ENCODE results near the gene NALF2.

Gene NALF2

DNA sequence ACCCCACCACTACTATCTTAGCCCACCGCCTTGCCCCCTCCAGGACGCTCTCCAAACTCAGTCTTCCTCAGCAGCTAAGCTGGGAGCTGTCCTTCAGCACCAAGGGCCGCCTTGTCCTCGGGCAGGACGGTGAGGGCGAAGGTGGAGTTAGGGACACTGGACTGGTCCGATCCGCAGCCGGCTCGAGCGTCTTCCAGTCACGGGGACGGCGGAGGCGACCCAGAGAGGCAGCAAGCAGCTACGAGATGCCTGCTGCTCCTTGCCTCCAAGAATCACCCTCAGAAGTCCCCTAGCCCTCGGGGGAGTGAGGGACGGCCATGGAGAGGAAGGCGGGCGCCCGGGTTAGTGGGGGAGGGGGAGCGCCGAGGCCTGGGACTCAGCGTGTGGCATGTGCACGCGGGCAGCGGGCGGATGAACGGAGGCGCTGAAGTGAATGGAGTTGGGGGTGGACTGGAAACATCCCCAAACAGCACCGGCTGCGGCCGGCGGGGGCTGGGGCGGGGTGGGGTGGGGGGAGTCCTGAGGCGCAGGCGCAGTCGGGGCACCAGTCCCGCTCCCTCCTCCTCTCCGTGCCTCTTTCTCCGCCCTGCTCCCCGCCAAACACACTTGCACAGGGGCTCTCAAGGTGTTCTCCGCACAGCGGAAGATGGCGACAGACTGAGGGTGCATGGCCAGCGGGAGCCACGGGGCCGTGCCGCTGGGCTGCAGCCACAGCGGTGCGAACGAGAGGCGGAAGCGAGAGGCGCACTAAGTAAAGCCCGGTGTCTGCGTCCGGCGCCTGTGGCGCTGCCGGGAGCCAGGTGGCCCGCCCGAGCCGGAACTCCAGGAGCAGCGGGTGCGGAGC lies at the start of gene NALF2:
Gene NALF2 (plus strand): TSS at position 545 of the 844 bp plus-strand sequence. CDS start 957 bp downstream, outside the sequence.
- no peak for TF ChIP-seq TEAD4 (IDR thresholded peaks at IDR 0.05)
- TF ChIP-seq RAD21 (IDR thresholded peaks at IDR 0.05; ENCODE audit: low read depth), result no peak
- TF ChIP-seq, protein P1, sequence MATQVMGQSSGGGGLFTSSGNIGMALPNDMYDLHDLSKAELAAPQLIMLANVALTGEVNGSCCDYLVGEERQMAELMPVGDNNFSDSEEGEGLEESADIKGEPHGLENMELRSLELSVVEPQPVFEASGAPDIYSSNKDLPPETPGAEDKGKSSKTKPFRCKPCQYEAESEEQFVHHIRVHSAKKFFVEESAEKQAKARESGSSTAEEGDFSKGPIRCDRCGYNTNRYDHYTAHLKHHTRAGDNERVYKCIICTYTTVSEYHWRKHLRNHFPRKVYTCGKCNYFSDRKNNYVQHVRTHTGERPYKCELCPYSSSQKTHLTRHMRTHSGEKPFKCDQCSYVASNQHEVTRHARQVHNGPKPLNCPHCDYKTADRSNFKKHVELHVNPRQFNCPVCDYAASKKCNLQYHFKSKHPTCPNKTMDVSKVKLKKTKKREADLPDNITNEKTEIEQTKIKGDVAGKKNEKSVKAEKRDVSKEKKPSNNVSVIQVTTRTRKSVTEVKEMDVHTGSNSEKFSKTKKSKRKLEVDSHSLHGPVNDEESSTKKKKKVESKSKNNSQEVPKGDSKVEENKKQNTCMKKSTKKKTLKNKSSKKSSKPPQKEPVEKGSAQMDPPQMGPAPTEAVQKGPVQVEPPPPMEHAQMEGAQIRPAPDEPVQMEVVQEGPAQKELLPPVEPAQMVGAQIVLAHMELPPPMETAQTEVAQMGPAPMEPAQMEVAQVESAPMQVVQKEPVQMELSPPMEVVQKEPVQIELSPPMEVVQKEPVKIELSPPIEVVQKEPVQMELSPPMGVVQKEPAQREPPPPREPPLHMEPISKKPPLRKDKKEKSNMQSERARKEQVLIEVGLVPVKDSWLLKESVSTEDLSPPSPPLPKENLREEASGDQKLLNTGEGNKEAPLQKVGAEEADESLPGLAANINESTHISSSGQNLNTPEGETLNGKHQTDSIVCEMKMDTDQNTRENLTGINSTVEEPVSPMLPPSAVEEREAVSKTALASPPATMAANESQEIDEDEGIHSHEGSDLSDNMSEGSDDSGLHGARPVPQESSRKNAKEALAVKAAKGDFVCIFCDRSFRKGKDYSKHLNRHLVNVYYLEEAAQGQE (IDR thresholded peaks at IDR 0.05; ENCODE audit: low read depth), result peak; percentile 82
- no peak for TF ChIP-seq EGR1 (IDR thresholded peaks at IDR 0.05)
- TF ChIP-seq NFIC (IDR thresholded peaks at IDR 0.05), result no peak
- TF ChIP-seq, protein P2, sequence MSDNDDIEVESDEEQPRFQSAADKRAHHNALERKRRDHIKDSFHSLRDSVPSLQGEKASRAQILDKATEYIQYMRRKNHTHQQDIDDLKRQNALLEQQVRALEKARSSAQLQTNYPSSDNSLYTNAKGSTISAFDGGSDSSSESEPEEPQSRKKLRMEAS (IDR thresholded peaks at IDR 0.05), result peak; percentile 41
- no peak for TF ChIP-seq TAF1 (IDR thresholded peaks at IDR 0.05; ENCODE audit: low read depth)
- peak; percentile 53; the same call in 1 of the 2 replicates for TF ChIP-seq YY1 (IDR thresholded peaks at IDR 0.05; ENCODE audit: low read depth)
- TF ChIP-seq ZBTB7A (IDR thresholded peaks at IDR 0.05; ENCODE audit: low read depth), result peak; percentile 28; the same call in 1 of the 2 replicates
- no peak for TF ChIP-seq EP300 (IDR thresholded peaks at IDR 0.05; ENCODE audit: borderline replicate concordance)

DNA sequence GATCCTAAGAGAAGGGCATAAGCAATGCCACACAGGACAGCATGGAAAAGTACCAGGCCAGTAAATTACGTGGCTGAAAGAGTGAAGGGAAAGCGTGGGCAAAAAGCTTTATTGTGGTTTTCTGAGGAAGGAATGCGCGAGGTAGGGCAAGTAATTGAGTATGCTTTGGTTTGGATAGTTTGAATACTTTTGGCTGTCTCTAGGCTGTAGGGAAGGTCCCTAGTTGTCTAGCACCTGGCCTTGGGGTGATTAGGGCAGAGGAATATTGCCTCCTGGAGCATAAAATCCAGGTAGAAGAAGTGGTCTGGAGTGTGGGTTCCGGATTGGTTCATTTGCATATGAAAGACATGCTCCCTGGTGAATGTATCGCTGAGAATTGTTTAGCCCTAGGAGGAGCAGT lies 46.4 kb upstream of the NALF2 start:
- TF ChIP-seq FOXM1 (IDR thresholded peaks at IDR 0.05; ENCODE audit: borderline replicate concordance, low read depth) (no peak), RAD21 (IDR thresholded peaks at IDR 0.05; ENCODE audit: low read depth) (no peak), CEBPB (IDR thresholded peaks at IDR 0.05) (no peak), TAF1 (IDR thresholded peaks at IDR 0.05; ENCODE audit: low read depth) (no peak), TEAD4 (IDR thresholded peaks at IDR 0.05) (no peak)
- TF ChIP-seq, protein P1 (IDR thresholded peaks at IDR 0.05; ENCODE audit: low read depth), result no peak

DNA sequence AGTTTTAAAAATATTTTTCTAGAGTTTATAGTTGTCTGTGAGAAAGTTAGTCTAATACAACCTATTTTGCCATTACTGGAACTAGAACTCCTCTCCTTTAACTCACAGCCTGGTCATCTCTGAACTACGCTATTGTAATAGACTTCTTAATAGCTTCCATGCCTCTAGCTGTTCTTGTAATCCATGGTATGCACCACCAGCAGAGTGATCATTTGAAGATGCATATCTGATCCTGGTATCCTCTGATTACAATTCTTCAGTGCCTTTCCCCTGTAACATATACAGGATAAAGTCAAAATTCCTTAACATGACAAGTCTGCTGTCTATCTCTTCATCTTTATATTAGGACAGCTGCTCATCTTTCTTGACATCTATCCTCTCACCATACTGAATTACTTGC lies 37.6 kb upstream of the NALF2 start:
- no peak for TF ChIP-seq NFIC (IDR thresholded peaks at IDR 0.05)
- TF ChIP-seq CREB1 (IDR thresholded peaks at IDR 0.05; ENCODE audit: low read depth), result no peak
- TF ChIP-seq ZBTB7A (IDR thresholded peaks at IDR 0.05; ENCODE audit: low read depth), result no peak
- no peak for TF ChIP-seq RAD21 (IDR thresholded peaks at IDR 0.05; ENCODE audit: low read depth)
- no peak for TF ChIP-seq TCF12 (IDR thresholded peaks at IDR 0.05; ENCODE audit: low read depth)
- TF ChIP-seq CEBPB (IDR thresholded peaks at IDR 0.05), result no peak
- TF ChIP-seq YY1 (IDR thresholded peaks at IDR 0.05; ENCODE audit: low read depth), result no peak
- TF ChIP-seq, protein P2 (IDR thresholded peaks at IDR 0.05), result no peak
- no peak for TF ChIP-seq TEAD4 (IDR thresholded peaks at IDR 0.05)
- TF ChIP-seq EP300 (IDR thresholded peaks at IDR 0.05; ENCODE audit: borderline replicate concordance), result no peak
- TF ChIP-seq EGR1 (IDR thresholded peaks at IDR 0.05), result no peak

DNA sequence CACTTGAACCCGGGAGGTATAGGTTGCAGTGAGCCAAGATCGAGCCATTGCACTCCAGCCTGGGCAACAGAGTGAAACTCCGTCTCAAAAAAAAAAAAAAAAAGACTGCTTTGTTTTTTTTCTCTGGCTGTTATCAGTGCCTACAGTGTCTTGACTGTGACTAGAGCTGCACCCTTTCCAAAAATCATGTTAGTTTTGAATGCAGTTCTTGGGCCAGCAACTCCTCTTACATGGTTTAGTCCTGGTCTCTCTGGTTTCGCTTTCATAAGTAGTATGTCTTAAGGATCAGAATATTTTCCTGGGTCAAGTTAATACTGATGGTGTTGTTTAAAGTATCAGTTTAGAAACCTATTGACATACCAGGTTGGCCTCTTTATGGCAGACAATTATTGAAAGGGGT lies 34.2 kb upstream of the NALF2 start:
- TF ChIP-seq CEBPB (IDR thresholded peaks at IDR 0.05) (no peak), TAF1 (IDR thresholded peaks at IDR 0.05; ENCODE audit: low read depth) (no peak), ZBTB7A (IDR thresholded peaks at IDR 0.05; ENCODE audit: low read depth) (no peak), YY1 (IDR thresholded peaks at IDR 0.05; ENCODE audit: low read depth) (no peak), EGR1 (IDR thresholded peaks at IDR 0.05) (no peak), TEAD4 (IDR thresholded peaks at IDR 0.05) (no peak)
- TF ChIP-seq, protein P2 (IDR thresholded peaks at IDR 0.05), result no peak
- TF ChIP-seq, protein P1 (IDR thresholded peaks at IDR 0.05; ENCODE audit: low read depth), result no peak

DNA sequence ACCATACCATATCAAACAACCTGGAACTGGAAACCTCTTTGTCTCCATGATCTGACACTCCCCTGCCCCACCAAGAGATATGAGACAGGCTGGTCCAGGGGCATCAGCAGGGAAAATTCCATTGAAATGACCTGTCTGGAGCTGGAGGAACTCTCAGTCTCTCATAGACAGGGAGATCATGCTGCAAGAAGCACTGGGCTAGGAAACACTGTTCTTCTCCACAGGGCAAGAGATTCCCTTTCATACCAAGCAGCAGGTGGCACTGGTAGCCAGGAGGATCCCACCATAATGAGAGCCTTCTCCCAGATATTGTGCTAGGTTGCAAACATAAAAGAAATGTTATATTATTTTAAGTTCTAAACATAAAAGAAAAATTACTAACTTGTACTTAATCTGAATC lies 14.5 kb upstream of the NALF2 start:
- TF ChIP-seq RAD21 (IDR thresholded peaks at IDR 0.05; ENCODE audit: low read depth) (no peak), CREB1 (IDR thresholded peaks at IDR 0.05; ENCODE audit: low read depth) (no peak), TAF1 (IDR thresholded peaks at IDR 0.05; ENCODE audit: low read depth) (no peak), NFIC (IDR thresholded peaks at IDR 0.05) (no peak), YY1 (IDR thresholded peaks at IDR 0.05; ENCODE audit: low read depth) (no peak), TCF12 (IDR thresholded peaks at IDR 0.05; ENCODE audit: low read depth) (no peak), CEBPB (IDR thresholded peaks at IDR 0.05) (no peak), EP300 (IDR thresholded peaks at IDR 0.05; ENCODE audit: borderline replicate concordance) (no peak), EGR1 (IDR thresholded peaks at IDR 0.05) (no peak), FOXM1 (IDR thresholded peaks at IDR 0.05; ENCODE audit: borderline replicate concordance, low read depth) (no peak), ZBTB7A (IDR thresholded peaks at IDR 0.05; ENCODE audit: low read depth) (no peak), TEAD4 (IDR thresholded peaks at IDR 0.05) (no peak)
- TF ChIP-seq, protein P1 (IDR thresholded peaks at IDR 0.05; ENCODE audit: low read depth), result no peak
- TF ChIP-seq, protein P3, sequence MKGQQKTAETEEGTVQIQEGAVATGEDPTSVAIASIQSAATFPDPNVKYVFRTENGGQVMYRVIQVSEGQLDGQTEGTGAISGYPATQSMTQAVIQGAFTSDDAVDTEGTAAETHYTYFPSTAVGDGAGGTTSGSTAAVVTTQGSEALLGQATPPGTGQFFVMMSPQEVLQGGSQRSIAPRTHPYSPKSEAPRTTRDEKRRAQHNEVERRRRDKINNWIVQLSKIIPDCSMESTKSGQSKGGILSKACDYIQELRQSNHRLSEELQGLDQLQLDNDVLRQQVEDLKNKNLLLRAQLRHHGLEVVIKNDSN (IDR thresholded peaks at IDR 0.05), result no peak
- TF ChIP-seq, protein P2 (IDR thresholded peaks at IDR 0.05), result no peak
